ENCODE data around the gene SPATA17. TPM values are rescaled to one million over a fixed set of nuclear protein-coding genes. Genes with fewer than 3 reads are reported as not detected.

SPATA17 gene
- total and polyA plus RNA-seq, 2 of the 8 experiments (the other 6 are each of a cell fraction or from before 2014, with no cell fraction given): 0.17 to 0.48 TPM

DNA sequence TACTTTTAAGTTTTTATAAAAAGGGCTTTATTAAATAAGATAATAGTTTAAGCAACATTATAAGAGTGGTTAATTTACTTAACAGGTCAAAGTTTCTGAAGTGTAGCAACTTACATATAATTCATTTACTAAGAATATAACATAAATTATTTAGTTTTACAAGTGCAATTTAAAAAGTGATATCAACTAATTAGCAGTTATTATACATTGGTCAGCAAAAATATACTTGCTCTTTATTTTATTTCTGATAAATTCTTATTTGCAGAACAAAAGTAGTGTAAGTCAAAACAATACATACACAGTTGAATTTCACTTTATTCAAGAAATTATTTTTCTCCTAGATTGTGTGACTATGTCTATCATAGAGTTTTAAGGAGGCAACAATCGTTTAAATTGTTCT, 215.6 kb downstream of the SPATA17 start:
- FAIRE-seq (no peak), DNase-seq (ENCODE audit: low read depth in 1 of 2, low spot score in 2 of 2) (no peak)
- no peak overlapping the region for H3K18ac ChIP-seq (ENCODE audit: extremely low read depth, low read length)
- TF ChIP-seq CHD2 (IDR thresholded peaks at IDR 0.05; ENCODE audit: low read length) (no peak), SUZ12 (IDR thresholded peaks at IDR 0.05; ENCODE audit: low read length) (no peak), RAD21 (IDR thresholded peaks at IDR 0.05 in 1 of 2, conservative IDR thresholded peaks at IDR 0.05 in 1 of 2; ENCODE audit: low read depth in 2 of 2, low read length in 2 of 2) (no peak)
- H3K14ac ChIP-seq (ENCODE audit: insufficient read length): no peak overlapping the region
- H2BK120ac ChIP-seq (replicated peaks; ENCODE audit: low read depth, low read length): no peak overlapping the region
- ChIA-PET POLR2A (ENCODE audit: partially characterized antibody) (no interaction called here), CTCF (ENCODE audit: partially characterized antibody) (no interaction called here)
- no peaks in the 10 kb centered on the region for H3K36me3 ChIP-seq (ENCODE audit: control insufficient read depth in 2 of 4, insufficient read depth in 4 of 4, low read length in 3 of 4)
- no peaks in the 10 kb centered on the region for H3K79me1 ChIP-seq (ENCODE audit: low read depth, low read length)
- no peaks in the 10 kb centered on the region for H3K9me3 ChIP-seq (ENCODE audit: insufficient read depth in 2 of 2, low read depth in 1 of 2, low read length in 1 of 2)
- no peaks in the 10 kb centered on the region for H4K20me1 ChIP-seq (replicated peaks in 1 of 2; ENCODE audit: control insufficient read depth in 1 of 2, insufficient read depth in 2 of 2, low read length in 2 of 2)
- no peak overlapping the region for H2BK15ac ChIP-seq (ENCODE audit: low read length)
- no peak overlapping the region for H2BK12ac ChIP-seq (ENCODE audit: low read depth, low read length)
- no peak overlapping the region for H3K9ac ChIP-seq (replicated peaks in 1 of 4; ENCODE audit: extremely low read depth in 1 of 4, low read depth in 3 of 4, low read length in 3 of 4)
- no peak overlapping the region for H3K27ac ChIP-seq (ENCODE audit: low read depth, low read length)
- no peak overlapping the region for H2AFZ ChIP-seq (ENCODE audit: low read length)
- no peaks in the 10 kb centered on the region for H3K23me2 ChIP-seq (ENCODE audit: low read depth, low read length)
- no peak overlapping the region for H4K91ac ChIP-seq (replicated peaks; ENCODE audit: insufficient read length, low read length)
- H3K56ac ChIP-seq (replicated peaks; ENCODE audit: insufficient read length, low read depth, low read length): no peak overlapping the region
- H2AK5ac ChIP-seq (ENCODE audit: low read depth, low read length): no peak overlapping the region
- 89% methylated on average over 1 of the region's 1 CpG; no CpG with 5 or more reads in 1 of the 2 experiments for WGBS, 2 experiments (ENCODE audit: extremely low coverage in 1 of 2, insufficient coverage in 1 of 2, insufficient read length in 1 of 2, insufficient replicate concordance in 2 of 2, low coverage in 1 of 2, low lambda C conversion rate in 2 of 2, missing lambda C conversion rate in 1 of 2)
- H3K4ac ChIP-seq (replicated peaks; ENCODE audit: insufficient read length, low read depth, low read length): no peak overlapping the region
- no peaks in the 10 kb centered on the region for H3K4me1 ChIP-seq (replicated peaks in 1 of 4; ENCODE audit: control insufficient read depth in 3 of 4, insufficient read depth in 4 of 4, low read length in 3 of 4)
- no peak overlapping the region for H2BK5ac ChIP-seq (ENCODE audit: low read depth, low read length)
- H4K5ac ChIP-seq (ENCODE audit: insufficient read length, low read depth, low read length): no peak overlapping the region
- H3K23ac ChIP-seq (ENCODE audit: insufficient read length): no peak overlapping the region
- H3K27me3 ChIP-seq (replicated peaks in 1 of 4; ENCODE audit: control insufficient read depth in 3 of 4, extremely low read depth in 1 of 4, insufficient read depth in 3 of 4, low read length in 3 of 4): no peaks in the 10 kb centered on the region
- H4K8ac ChIP-seq (ENCODE audit: extremely low read depth, insufficient read depth, low read length): no peak overlapping the region
- H3K79me2 ChIP-seq (ENCODE audit: control insufficient read depth in 1 of 2, insufficient read depth in 2 of 2, low read length in 2 of 2): no peaks in the 10 kb centered on the region
- no peak overlapping the region for H3K4me2 ChIP-seq (ENCODE audit: insufficient read depth in 1 of 2, low read depth in 2 of 2, low read length in 2 of 2)
- no peak overlapping the region for H2BK20ac ChIP-seq (ENCODE audit: low read length)
- H3K4me3 ChIP-seq (ENCODE audit: extremely low read depth in 1 of 4, insufficient read depth in 2 of 4, low read depth in 3 of 4, low read length in 4 of 4): no peak overlapping the region

Measured in H1 (cell line).